HG03196 (cell line): Measurements from ENCODE around the gene PPP2R1A.
A peak's percentile ranks its signal among the peaks of the same experiment; 100 is the strongest.

Experiments used
- ATAC-seq: cut with Tn5 transposase; IDR thresholded peaks from one replicate; pipeline ENCODE4 v1.9.1; 2021; ENCODE audit not compliant: unreplicated experiment

The PPP2R1A gene

DNA sequence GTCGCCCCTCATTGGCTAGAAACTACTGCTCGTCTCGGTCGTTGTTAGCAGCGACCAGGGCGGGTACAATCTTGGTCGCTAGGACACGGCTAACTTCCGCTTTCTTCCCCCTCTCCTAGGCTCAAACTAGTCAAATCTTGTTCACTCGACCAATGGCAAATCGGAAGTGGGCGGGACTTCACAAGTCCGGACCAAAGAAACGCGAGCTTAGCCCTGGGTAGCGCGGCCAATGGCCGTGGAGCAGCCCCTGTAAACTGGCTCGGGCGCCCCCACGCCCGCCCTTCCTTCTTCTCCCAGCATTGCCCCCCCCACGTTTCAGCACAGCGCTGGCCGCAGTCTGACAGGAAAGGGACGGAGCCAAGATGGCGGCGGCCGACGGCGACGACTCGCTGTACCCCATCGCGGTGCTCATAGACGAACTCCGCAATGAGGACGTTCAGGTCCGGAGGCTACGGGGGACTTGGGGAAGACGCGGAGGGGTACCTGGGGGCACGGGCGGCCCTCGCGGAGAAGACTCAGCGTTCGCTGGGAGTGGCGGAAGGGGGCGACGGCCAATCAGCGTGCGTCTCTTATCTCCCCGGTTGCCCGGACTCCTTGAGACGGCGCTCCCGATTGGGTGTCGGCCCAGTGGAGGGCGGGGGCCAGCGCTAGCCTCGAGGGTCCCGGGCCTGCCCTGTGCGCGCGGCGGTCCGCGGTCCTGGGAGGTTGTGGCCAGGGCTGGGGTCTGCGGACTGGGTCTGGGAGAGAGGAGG is at the start of gene PPP2R1A:
PPP2R1A (plus strand) TSS at position 318 of the 752 bp plus-strand sequence; CDS start at position 363, 45 bp downstream.
- peak; percentile 87 for ATAC-seq

DNA sequence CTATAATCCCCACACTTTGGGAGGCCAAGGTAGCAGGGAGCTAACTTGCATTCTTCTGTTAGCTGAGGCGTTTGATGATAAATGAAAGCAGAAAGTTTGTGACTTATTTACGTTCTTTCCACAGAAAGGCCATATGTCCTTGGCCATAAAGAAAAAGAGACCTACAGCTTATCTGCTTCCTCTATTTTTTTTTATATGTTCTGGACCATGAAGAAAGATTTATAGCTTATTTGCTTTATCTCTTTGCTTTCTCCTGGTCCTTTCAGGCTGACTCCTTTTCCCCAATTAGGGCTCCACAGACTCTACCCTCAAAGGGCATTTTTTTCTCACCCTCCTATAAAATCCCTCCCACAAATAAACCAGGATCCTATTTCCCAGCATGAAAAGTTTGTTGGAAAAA is 48.6 kb upstream of the PPP2R1A start:
- ATAC-seq = no peak

DNA sequence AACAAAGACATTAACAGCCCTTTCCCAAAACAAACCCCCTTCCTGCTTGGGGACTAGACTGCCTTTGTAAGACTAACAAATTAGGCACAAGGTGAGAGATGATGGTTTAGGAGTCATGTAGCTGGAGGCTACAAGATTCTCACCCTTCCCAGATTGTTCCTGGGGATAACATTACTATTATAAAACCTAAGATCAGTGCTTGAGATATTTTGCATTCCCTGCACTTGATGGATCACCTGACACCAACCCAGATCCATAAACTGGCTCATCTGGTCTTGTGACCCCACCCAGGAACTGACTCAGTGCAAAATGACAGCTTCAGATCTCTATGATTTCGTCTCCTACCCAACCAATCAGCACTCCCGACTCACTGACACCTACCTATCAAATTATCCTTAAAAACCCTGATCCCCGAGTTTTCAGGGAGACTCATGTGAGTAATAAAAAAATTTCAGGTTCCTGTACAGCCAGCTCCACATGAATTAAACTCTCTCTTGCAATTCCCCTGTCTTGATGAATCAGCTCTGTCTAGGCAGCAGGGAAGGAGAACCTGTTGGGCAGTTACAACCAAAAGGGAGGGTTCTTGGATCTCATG is 47.8 kb upstream of the PPP2R1A start:
- no peak for ATAC-seq

DNA sequence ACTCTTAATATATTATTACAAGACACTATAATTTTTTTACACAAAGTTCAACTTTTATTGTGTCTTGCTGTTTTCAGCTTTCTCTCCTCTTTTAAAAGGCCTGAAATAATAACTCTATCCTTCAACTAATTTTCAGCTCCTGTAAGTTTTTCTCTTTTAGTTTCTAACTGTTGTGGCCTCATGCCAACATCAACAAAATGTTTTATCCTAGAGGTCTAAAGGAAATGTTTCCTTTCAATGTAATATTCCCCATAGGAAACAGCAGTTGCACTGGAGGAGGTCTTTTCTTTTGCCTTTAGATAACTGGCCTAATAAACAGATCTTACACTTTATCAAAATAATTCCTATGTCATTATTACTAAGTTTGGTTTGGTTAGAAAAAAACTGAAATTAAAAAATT is 41.6 kb upstream of the PPP2R1A start:
- no peak for ATAC-seq

DNA sequence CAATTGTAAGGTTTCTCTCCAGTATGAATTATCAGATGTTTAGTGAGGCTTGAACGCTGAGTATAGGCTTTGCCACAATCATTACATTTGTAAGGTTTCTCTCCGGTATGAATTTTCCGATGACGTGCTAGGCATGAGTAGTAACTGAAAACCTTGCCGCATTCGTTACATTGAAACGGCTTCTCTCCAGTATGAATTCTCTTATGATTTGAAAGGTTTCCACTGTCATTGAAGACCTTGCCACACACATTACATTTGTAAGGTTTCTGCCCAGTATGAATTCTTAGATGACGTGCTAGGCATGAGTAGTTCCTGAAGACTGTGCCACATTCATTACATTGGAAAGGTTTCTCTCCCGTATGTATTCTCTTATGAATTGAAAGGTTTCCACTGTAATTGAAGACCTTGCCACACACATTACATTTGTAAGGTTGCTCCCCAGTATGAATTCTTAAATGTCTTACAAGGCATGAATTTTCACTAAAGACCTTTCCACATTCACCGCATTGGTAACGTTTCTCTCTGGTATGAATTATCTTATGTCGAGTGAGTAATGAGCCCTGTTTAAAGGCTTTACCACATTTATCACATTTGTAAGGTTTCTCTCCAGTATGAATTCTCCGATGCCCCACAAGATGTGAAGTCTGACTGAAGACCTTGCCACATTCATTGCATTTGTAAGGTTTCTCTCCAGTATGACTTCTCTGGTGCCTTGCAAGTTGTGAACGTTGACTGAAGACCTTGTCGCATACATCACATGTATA is 34.1 kb upstream of the PPP2R1A start:
- no peak for ATAC-seq

DNA sequence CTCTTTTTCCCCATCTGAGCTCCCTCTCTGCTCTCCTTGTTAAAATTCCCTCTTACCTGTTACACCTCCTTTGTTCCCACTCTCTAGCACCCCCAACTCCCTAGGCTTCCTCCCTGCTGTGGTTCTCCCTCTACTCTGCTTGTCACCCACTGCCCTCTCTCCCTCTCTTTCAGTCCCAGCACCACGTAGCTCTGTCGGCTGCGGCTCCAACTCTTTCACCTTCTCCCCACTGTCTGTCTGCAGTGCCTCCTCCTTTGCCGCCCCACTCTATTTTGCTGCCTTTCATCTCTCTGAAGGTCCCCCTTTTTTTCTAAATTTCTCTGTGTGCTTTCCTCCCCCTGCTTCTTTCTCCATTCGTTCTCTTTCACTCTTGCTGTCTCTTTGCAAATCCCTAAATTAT is 19.5 kb upstream of the PPP2R1A start:
- ATAC-seq = no peak

DNA sequence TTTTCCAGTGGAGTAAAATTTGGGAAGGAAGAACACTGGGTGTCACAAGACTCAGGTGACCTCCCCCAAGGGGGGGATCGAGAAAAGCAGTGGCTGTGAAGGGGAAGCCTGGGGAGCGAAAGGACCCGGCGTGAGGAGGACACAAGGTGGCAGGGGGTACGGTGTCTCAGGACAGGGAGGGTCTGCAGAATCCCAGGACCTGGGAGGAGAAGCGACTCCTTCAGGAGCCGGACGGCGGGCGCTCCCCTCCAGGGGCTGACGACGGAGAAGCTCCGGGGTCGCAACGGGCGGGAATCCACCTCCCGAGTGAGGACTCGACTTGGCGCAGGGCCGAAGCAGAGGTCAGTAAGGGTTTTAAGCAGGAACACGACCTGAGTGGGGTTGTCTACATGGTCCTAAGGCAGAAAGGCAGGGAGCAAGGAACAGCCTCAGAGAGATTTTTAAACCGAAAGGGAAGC is 19.0 kb upstream of the PPP2R1A start:
- peak; percentile 26 for ATAC-seq

DNA sequence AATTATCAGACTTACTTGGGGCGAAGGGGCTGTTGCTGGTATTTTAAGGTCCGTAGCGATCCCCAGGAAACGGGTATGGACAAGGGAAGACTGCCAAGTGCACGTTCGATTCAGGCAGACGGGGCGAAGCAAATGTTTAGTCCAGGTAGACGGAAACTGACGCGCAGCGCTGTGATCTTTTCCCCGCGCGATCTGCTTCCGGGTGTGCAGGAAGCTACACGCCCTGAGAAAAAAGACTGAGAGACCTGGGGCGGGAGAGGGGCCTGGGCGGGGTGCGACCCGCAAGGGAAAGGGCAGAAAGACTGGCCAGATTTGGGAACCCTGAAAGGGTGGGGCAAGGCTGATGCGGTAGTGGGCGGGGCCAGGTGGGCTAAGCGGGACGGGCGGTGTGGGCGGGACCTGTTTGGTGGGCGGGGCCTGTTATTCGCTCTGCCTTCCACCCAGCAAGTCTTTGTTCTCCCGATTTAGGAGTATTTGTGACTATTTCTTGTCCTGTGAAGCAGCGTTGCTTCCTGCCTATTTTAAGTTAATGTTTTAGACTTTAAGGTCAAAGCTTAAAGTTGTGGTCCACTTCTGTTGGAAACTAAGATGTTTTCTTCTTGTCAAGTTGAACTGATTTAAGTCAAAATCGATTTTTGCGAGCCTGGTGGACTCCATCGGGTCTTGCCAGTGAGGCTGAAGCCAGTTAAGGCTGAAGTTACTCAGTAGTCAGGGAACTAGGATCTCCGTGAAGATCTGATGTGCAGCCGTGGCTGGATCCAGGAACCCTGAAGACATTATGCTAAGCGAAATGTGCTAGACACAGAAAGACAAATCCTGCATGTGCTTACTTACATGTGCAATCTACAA is 18.3 kb upstream of the PPP2R1A start, which contains the start of gene ZNF836:
ZNF836 (minus strand) TSS at position 301 of the 849 bp plus-strand sequence. CDS start 3,549 bp downstream, outside the sequence.
- ATAC-seq = peak; percentile 63

DNA sequence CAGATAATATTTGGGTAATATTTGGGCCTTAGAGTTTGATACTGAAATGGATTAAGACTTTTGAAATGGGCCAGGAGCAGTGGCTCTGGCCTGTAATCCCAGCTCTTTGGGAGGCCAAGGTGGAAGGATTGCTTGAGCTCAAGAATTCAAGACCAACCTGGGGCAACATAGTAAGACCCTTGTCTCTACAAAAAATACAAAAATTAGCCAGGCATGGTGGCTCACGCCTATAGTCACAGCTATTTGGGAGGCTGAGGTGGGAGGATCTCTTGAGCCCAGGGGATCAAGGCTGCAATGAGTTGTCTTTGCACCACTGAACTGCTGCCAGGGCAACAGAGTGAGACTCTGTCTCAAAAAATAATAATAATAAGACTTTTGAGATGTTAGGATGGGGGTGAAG is 17.5 kb upstream of the PPP2R1A start:
- no peak for ATAC-seq

DNA sequence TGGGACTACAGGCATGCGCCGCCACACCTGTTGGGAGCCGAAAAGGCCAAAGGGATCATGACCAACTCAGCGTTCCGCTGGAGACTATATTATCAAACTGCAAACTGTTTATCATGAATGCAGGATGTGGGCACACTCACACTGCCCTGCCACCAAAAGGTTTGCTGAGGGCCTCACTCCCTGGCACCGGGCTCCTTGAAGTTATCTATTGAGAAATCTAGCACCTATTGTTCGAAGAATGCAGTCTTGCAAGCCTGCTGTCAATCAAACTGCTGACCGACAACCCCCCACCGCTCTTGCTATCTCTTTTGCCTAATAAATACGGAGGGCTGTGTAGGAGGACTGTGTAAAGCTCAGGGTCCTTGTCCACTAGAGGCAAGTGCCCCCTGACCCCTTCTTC is 13.3 kb upstream of the PPP2R1A start:
- ATAC-seq = no peak

DNA sequence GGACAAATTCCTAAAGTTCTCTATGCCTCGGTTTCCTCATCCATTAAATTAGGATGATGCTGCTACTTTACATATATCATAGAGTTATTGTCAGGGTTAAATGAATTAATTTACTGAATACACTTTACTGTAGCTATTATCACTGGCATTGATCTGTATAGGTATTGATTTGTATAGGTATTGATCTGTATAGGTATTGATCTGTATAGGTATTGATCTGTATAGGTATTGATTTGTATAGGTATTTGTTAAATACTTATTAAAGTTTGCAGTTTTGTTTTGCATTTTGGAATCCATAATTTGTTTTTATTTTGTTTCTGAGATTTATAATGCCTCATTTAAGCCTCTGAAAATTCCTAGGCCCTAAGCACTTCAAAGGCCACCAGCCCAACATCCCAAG is 2.4 kb upstream of the PPP2R1A start:
- no peak for ATAC-seq

DNA sequence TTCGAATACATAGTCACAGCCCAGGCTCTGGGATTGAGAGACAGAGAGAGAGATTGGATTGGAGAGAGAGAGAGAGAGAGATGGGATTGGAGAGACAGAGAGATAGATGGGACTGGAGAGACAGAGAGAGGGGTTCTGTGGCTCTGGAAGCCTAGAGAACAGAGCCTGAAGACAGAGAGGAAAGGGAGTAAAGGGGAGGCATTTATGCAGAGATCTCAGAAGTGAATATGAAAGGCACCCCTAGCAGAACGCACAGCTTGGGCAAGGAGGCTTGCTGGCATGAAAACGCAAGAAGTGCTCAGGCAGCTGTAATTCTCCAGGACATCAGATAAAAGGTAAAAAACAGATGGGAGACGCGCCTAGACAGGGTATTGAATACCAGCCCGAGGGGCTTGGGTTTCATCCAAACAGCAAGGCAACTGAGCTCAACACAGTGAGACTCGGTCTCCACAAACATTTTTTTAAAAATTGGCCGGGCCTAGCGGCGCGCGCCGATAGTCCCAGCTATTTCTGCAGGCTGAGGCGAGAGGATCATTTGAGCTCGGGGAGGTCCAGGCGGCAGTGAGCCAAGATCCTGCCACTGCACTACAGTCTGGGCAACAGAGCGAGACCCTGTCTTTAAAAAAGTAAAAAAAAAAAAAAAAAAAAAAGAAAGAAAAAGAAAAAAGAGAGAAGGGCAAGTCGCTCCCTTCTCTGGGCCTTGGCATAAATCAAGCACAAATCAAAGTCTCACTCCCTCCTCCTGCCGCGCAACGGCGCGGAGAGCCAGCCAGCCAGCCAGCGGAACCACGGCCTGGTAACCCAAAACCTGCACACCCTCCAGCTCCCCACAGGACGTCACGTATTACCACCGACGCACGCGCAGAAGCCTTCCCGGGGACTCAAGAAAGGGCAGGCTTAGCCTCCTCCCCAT is 774 bp upstream of the PPP2R1A start:
- no peak for ATAC-seq

DNA sequence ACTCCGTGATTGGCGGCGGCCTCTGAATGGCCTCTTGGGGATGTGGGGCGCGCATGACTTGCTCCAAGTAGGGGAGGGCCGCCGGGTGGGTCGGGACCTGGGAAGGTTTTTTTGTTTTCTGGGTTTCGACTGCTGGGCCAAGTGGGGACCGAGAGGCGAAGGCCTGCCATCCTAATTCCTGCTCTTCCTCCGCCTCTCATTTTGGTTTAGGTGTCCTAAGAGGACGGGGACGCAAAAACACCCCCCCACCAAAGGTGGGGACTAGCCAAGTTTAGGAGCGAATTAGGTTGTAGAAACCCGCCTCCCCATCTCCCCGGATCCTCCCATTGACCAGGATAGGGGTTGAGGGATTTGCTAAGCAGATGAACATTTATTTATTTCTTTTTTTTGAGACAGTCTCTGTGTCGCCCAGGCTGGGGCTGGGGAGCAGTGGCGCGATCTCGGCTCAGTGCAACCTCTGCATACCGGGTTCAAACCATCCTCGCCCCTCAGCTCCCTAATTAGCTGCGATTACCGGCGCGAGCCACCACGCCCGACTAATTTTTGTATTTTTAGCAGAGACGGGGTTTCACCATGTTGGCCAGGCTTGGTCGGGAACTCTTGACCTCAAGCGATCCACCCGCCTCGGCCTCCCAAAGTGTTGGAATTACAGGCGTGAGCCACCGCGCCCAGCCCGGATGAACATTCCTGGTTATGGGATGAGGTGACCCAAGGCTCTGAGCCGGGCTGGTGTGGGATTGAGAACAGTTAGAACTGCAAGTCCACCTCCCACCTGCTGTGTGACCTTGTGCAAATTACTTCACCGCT is 838 bp downstream of the PPP2R1A start:
- ATAC-seq = no peak

DNA sequence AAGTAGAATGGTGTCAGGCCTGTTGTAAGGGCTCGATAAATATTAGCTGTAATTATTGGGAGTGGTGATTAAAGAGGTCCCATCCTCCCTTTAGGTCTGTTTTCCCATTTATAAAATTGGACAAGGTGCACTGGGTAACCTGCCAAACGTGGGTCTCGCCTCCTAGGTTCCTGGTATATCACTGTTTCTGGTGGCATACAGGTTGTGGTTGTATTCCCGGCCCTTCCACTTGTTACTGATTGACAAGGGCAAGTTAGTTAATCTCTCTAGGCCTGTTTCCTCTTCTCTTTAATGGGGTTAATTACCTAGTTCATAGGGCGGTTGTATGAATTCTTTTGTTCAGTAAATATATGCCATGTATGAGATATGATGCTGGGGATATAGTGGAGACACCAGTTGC is 1.5 kb downstream of the PPP2R1A start:
- no peak for ATAC-seq

DNA sequence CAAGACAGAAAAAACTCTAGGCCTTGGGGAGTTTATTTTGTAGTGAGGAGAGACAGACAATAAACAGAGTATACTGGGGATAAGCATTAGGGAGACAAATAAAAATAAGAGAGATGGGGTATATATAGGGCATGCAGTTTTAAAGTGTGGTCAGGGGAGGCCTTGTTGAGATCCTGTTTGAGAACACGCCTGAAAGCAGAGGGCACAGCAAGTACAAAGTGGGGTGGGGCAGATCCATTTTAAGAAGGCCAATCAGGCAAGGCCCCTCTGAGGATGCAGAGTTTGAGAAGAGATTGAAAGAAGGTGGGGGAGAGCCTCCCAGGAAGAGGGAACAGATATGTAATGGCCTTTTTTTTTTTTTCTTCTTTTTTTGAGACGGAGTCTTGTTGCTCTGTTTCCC is 2.1 kb downstream of the PPP2R1A start:
- ATAC-seq = no peak

DNA sequence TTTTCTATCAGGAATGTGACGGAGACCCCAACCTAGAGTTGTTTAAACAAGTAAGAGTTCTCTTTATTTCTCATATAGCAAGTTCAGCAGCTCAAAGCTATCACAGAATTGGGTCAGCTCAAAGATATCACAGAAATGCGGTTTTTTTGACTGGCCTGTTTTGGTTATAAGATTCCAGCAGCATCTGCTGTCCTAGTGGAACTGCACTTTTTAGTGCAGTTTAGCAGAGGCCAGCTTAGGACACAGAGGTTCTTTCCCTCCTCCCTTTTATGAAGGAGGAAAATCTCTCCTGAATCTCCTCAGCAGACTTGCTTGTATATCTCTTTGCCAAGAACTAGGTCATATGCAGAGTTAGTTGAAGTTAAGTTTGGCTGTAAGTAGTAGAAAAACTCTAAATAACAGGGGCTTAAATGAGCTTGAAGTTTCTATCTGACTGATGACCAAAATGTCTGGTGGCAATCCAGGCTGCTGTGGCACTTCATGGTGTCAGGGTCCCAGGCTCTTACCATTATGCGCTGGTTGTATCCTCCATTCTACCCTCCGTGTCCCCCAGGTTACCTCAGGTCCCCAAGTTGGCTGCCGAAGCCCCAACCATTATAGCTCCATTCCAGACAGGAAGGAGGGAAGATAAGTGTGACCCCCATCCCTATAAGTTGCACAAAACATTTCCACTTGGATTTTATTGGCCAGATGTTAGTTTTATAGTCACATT is 6.6 kb downstream of the PPP2R1A start:
- no peak for ATAC-seq

DNA sequence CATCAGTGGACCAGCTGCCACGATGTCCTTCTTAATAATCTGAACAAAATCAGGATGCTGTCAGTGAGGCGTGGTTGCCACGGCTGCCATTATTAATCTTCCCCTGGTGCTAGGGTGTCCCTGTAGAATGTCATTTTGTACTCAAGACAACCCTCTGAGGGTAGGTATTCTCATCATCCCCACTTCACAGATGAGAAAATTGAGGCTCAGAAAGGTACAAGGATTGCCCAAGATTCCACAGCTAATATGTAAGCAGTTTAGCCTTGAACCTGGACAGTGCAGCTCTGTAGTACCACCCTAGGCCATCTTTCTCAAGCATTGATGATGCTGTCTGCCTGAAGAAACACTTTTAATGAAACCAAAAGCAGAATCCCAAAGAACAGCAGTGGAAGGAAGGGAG is 8.1 kb downstream of the PPP2R1A start:
- no peak for ATAC-seq

DNA sequence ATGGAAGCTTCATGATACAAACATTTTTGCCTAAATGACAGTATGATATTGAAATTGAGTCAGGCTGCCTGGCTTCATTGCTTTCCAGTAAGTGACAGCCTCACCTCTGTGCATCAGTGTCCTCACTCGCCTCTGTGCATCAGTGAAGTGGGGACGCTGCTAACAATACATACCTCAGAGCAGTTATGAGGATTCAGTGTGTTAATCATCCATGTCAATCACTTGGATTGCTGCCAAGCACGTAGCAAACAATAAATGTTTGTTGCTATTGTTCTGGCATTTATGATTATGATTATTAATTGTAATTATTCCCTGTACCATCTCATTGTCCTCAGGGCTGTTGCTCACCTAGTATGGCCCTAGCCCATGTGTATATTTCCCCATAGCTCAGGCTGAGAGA is 8.8 kb downstream of the PPP2R1A start:
- no peak for ATAC-seq
